Fibroblast of villous mesenchyme (primary cell): Measurements from ENCODE around the gene EFS. TPM values are rescaled to one million over a fixed set of nuclear protein-coding genes. Genes with fewer than 3 reads are reported as not detected.
A peak's percentile ranks its signal among the peaks of the same experiment; 100 is the strongest.

Experiments
- DNase-seq: peaks from one replicate; pipeline ENCODE4 v3.0.0-alpha.2; 2010; ENCODE audit warnings: low read depth
- H3K4me3 ChIP-seq: 2 replicates; pipeline ENCODE4 v1.5.1; 2011; ENCODE audit warnings: low read depth, mild to moderate bottlenecking, low read length
- total RNA-seq: library from RNA; depleted of rRNA; stranded (reverse); fragments of >200 nt; gene quantifications from 2 replicates; pipeline ENCODE4 v1.2.3, GENCODE V29; 2012
- TF ChIP-seq, protein P1 (sequence below): IDR thresholded peaks from 2 replicates; pipeline ENCODE4 v1.5.1; 2012; ENCODE audit warnings: low read depth, mild to moderate bottlenecking, low read length; ENCODE audit not compliant: insufficient read depth

Gene EFS
- total RNA-seq, 1 donor, result 7.8 TPM

DNA sequence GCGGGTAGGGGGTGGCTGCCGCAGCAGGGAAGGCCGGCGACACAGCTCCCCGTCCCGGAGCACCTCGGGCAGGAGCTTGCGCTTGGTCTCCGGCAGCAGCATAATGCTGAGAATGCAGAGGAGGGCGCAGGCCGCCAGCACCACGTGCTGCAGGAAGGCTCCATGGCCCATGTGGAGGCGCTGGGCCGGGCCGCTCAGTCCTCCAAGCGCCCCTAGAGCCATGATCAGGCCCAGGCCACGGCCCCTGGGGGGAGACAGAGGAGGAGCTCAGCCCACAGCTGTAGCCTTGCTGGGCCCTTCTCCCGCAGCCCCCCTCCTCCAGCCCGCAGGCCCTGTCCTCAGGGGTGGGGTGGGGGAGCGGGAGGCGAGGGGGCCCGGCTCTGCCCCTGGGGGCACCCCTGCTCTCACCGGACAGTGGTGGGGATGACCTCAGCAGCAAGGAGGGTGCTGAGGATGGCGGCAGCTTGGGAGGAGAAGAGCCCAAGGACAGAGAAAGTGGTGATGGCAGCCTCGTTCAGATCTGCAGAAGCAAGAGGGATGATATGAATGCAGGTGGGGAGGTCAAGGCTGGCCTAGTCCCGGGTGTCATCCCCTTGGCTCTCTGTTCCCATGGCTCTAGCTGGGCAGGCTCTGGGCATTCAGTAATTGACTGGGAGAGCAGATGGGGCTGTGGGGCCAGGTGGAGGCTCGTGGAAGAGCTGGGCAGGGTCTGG is 18.1 kb downstream of the EFS start:
- TF ChIP-seq, protein P1, sequence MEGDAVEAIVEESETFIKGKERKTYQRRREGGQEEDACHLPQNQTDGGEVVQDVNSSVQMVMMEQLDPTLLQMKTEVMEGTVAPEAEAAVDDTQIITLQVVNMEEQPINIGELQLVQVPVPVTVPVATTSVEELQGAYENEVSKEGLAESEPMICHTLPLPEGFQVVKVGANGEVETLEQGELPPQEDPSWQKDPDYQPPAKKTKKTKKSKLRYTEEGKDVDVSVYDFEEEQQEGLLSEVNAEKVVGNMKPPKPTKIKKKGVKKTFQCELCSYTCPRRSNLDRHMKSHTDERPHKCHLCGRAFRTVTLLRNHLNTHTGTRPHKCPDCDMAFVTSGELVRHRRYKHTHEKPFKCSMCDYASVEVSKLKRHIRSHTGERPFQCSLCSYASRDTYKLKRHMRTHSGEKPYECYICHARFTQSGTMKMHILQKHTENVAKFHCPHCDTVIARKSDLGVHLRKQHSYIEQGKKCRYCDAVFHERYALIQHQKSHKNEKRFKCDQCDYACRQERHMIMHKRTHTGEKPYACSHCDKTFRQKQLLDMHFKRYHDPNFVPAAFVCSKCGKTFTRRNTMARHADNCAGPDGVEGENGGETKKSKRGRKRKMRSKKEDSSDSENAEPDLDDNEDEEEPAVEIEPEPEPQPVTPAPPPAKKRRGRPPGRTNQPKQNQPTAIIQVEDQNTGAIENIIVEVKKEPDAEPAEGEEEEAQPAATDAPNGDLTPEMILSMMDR, result no peak
- no peak for DNase-seq
- no peak overlapping the region for H3K4me3 ChIP-seq

DNA sequence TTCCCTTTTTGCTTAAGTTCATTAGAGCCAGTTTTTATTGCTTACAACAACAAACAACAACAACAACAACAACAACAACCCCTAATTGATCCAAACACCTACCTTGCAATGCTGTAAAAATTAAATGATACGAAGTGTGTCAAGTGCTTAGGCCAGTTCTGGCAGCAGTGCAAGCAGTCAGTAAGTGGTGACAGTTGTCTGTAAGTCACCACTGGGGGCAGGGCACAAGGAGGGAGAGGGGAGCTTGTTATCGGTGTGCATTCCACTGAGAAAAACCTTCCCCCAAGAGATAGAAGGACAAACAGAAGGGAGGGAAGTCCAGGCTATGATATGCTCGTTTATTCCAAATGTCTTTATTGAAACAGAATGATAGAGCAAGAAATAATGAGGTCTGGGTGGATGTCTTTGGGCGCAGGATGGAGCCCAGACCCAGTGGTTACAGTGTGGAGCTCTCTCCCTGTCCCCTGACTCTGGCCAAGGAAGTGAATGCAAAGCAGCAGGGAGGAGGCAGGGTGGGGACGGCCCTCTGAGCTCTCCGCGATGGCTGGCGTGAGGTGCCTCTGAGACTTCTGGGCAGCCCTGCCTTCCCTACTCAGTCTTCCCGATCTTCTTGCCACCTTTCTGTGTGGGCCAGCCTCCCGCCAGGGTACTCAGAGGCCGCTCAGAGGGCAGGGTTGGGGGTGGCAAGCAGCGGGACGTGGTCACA is 18.8 kb downstream of the EFS start:
- DNase-seq, result no peak
- TF ChIP-seq, protein P1, result no peak
- no peak overlapping the region for H3K4me3 ChIP-seq

DNA sequence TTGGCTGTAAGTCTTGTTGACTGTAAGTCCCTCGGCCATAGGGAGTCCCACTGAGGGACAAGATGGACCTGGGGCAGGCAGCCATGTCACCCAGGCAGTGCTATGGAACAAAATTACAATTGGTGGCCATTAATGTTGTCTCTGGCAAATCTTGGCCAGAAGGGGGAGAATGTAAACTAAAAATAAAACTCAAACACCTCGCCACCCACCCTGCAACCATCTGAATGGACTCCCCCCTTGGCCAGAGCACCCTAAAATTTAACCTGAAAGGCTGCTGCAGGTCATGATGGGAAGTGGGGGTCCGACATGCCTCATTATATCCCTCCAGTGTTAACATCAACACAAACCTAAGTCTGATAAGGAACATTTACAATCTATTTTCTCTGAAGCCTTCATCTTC is 20.5 kb downstream of the EFS start:
- no peak for DNase-seq
- TF ChIP-seq, protein P1, result peak; percentile 12
- H3K4me3 ChIP-seq, result no peak overlapping the region

DNA sequence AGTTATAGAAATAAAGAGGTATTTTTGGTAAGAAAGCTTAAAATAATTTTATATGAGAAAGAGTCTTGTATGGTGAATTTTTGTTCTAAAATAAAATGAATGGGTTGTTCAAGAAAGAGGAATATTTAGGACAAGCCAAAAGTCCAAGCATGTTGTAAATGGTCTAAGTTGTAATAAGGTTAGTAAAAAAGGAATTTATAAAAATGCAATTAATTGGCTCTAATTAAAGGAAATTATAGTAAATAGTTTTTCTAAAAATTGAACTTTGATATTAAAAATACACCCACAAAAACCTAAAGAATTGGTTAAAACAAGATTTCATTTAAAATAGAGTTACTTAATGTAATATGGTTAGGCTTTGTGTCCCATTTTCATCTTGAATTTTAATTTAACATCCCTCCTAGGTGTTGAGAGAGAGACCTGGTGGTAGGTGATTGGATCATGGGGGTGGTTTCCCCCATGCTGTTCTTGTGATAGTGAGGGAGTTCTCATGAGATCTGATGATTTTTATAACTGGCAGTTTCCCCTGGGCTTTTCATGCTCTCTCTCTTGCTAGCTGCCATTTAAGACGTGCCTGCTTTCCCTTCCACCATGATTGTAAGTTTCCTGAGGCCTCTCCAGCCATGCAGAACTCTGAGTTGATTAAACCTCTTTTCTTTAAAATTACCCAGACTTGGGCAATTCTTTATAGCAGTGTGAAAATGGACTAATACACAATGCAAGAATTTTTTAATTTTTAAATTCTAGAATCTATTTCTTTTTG is 25.3 kb downstream of the EFS start:
- TF ChIP-seq, protein P1, result no peak
- H3K4me3 ChIP-seq, result no peak overlapping the region
- no peak for DNase-seq

DNA sequence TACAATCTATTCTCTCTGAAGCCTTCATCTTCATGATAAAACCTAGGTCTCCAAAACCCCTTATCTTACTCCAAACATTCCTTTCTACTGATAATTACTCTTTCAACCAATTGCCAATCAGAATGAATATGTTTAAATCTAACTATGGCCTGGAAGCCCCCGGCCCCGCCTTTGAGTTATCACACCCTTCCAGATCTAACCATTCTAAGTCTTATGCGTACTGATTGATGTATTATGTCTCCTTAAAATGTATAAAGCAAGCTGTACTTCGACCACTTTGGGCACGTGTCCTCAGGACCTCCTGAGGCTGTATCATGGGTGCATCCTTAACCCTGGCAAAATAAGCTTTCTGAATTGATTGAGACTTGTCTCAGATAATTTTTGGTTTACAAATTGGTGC is 29.3 kb downstream of the EFS start:
- no peak for DNase-seq
- TF ChIP-seq, protein P1, result no peak
- H3K4me3 ChIP-seq, result no peak overlapping the region

DNA sequence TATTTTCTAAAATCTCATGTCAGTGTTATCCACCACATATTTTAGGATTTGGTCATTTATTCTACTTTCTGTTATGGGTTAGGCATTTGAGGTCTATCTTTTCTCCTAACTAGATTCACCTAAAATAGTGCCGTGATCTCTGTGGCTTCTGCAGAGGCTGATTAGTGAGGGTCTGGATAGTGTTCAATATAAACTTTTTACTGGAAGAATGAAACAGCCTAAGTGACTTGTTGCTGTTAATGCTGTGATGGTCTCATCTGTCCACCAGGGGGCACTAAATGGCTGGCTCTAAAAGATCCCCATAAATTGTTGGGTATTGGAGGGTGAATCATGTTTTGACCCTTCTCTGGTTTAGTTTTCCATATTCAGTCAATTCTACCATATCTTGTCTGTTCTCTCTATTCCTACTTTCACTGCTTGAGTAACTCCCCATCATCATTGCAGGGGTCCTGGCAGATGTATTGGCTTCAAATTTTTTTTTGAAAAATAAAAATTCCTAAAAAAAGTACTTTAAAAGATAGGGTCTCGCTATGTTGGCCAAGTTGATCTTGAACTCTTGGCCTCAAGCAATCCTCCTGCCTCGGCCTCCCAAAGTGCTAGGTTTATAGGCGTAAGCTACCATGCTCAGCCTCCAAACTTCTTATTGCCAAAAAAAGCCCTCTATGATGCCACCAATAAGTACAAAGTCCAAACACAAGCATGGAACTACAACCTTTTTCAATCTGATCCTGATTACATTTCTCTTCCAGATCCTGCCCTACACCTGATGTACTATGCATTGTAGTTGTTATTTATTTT is 36.8 kb downstream of the EFS start:
- TF ChIP-seq, protein P1, result peak; percentile 83
- DNase-seq, result peak; percentile 83

More for the DNA sequence above, 36.8 kb downstream of the EFS start:
- H3K4me3 ChIP-seq, result no peak overlapping the region
